Measurements from ENCODE around the gene PGF.
A peak's percentile ranks its signal among the peaks of the same experiment; 100 is the strongest.

The PGF gene

GRCh38 chr14:74919421-74920165 is 35.8 kb downstream of the PGF start:
- DNase-seq (ENCODE audit: low read depth, low spot score), result no peak

- no peak for DNase-seq (ENCODE audit: low read depth, low spot score)
Observed at GRCh38 chr14:74918380-74918779, 37.0 kb downstream of the PGF start.

GRCh38 chr14:74917646-74918081 is 37.7 kb downstream of the PGF start:
- DNase-seq (ENCODE audit: low read depth, low spot score), result no peak

- DNase-seq (ENCODE audit: low read depth, low spot score), result no peak
Observed at GRCh38 chr14:74917178-74917543, 38.2 kb downstream of the PGF start.

GRCh38 chr14:74915826-74916225 is 39.6 kb downstream of the PGF start:
- no peak for DNase-seq (ENCODE audit: low read depth, low spot score)

- DNase-seq (ENCODE audit: low read depth, low spot score), result no peak
Observed at GRCh38 chr14:74915426-74915825, 40.0 kb downstream of the PGF start.

GRCh38 chr14:74913986-74914573 is 41.3 kb downstream of the PGF start:
- no peak for DNase-seq (ENCODE audit: low read depth, low spot score)

GRCh38 chr14:74913393-74913910 is 41.9 kb downstream of the PGF start:
- DNase-seq (ENCODE audit: low read depth, low spot score), result no peak

GRCh38 chr14:74912801-74913200 is 42.6 kb downstream of the PGF start:
- no peak for DNase-seq (ENCODE audit: low read depth, low spot score)

GRCh38 chr14:74912111-74912510 is 43.3 kb downstream of the PGF start:
- DNase-seq (ENCODE audit: low read depth, low spot score), result no peak

GRCh38 chr14:74911704-74912103 is 43.7 kb downstream of the PGF start:
- no peak for DNase-seq (ENCODE audit: low read depth, low spot score)

- no peak for DNase-seq (ENCODE audit: low read depth, low spot score)
Observed at GRCh38 chr14:74911221-74911620, 44.2 kb downstream of the PGF start.

GRCh38 chr14:74910556-74910955 is 44.8 kb downstream of the PGF start:
- no peak for DNase-seq (ENCODE audit: low read depth, low spot score)

GRCh38 chr14:74909911-74910310 is 45.5 kb downstream of the PGF start:
- no peak for DNase-seq (ENCODE audit: low read depth, low spot score)

GRCh38 chr14:74909501-74909900 is 45.9 kb downstream of the PGF start:
- no peak for DNase-seq (ENCODE audit: low read depth, low spot score)

- no peak for DNase-seq (ENCODE audit: low read depth, low spot score)
Observed at GRCh38 chr14:74908861-74909341, 46.5 kb downstream of the PGF start.

- no peak for DNase-seq (ENCODE audit: low read depth, low spot score)
Observed at GRCh38 chr14:74907744-74908143, 47.7 kb downstream of the PGF start.

GRCh38 chr14:74906925-74907521 is 48.4 kb downstream of the PGF start:
- no peak for DNase-seq (ENCODE audit: low read depth, low spot score)

- DNase-seq (ENCODE audit: low read depth, low spot score), result peak; percentile 56
Observed at GRCh38 chr14:74905595-74906142, 49.7 kb downstream of the PGF start.

- DNase-seq (ENCODE audit: low read depth, low spot score), result no peak
Observed at GRCh38 chr14:74904635-74905503, 50.5 kb downstream of the PGF start.

- no peak for DNase-seq (ENCODE audit: low read depth, low spot score)
Observed at GRCh38 chr14:74902941-74903705, 52.3 kb downstream of the PGF start.

Data from activated naive CD8-positive, alpha-beta T cell treated with anti-CD3 and anti-CD28 coated beads, Interleukin-2, amount 50 U/mL, for 16 hours (primary cell).